CD1c-positive myeloid dendritic cell (primary cell): Measurements from ENCODE around the gene GRK4.
"Not testable (repeated sequence)": the region's sequence is repeated elsewhere in the genome, so short reads cannot be mapped to it uniquely, and the experiment has no call there.

ENCODE experiments used
- DNase-seq: peaks from one replicate; pipeline ENCODE4 v3.0.0-alpha.2; 2016; ENCODE audit errors: extremely low spot score

GRK4 gene

GRCh38 chr4:3039706-3040366 lies 76.5 kb downstream of the GRK4 start:
- DNase-seq = no peak

- peak; percentile 12 for DNase-seq
Observed at GRCh38 chr4:3040452-3041191, 77.3 kb downstream of the GRK4 start.

DNA sequence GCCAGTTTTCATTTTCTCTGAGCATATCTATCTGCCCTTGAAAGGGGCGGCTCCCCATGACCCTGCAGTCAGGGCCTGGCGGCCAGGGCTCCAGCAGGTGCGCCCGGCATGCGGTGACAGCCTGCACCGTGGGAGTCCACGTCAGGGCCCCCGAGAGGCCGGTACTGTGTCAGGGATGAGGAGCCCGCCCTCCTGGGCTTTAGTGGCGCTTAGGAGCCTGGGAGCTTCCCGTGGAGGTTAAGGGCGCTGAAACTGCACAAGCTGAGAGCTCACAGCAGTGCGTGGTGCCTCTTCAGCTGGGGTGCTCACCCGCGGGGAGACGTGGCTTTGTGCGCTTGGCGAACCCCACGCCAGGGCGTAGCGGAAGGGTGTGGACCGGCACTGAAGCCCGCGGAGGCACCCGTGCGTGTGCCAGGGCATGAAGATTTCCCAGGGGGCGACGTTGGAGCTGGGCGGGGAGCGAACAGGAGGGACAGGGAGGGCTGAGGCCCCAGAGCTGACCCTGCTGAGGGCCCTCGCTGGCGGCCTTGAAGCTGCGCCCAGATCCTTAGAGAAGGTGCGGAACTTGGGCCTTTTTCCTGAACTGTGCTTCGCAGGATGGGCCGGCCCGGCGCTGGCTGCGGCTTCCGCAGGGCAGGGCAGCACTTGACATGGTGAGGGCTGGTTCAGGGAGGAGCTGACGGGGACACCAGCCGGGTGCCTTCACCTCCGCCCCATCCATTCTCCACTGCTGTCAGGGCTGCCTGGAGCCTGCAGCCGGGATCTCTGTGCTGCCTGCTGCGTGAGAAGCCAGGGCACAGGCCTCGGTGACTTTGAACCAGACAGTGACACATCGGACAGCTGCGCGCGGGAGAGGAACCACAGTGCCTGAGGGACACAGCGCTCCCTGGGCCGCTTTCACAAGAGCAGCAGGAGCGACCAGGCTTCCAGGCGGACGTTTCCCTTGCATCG lies 78.1 kb downstream of the GRK4 start:
- peak; percentile 90 for DNase-seq

DNA sequence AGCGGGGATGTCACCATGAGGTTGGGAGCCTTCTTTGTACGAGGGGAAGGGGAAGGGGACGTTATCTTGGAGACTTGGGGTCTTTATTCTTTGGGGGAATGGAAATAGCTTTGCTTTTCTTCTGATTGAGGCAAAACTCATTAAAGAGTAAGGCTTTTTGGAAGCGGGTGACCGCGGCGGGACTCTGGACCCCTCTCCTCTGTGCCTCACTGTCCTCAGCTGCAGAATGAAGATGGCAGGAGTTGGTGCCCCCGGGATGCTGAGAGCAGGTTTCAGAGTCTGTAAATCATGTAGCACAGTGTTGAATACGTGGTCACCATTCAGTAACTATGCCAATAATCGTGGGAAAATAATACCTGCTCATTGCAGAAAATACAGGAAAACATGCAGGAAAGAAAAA lies 78.9 kb downstream of the GRK4 start:
- DNase-seq = no peak

- DNase-seq = peak; percentile 90
Observed at GRCh38 chr4:3043282-3044020, 80.1 kb downstream of the GRK4 start.

GRCh38 chr4:3044870-3045819 lies 81.8 kb downstream of the GRK4 start:
- DNase-seq = peak; percentile 97

- peak; percentile 66 for DNase-seq
Observed at GRCh38 chr4:3046162-3046561, 82.8 kb downstream of the GRK4 start.

GRCh38 chr4:3046623-3047022 lies 83.3 kb downstream of the GRK4 start:
- no peak for DNase-seq

DNA sequence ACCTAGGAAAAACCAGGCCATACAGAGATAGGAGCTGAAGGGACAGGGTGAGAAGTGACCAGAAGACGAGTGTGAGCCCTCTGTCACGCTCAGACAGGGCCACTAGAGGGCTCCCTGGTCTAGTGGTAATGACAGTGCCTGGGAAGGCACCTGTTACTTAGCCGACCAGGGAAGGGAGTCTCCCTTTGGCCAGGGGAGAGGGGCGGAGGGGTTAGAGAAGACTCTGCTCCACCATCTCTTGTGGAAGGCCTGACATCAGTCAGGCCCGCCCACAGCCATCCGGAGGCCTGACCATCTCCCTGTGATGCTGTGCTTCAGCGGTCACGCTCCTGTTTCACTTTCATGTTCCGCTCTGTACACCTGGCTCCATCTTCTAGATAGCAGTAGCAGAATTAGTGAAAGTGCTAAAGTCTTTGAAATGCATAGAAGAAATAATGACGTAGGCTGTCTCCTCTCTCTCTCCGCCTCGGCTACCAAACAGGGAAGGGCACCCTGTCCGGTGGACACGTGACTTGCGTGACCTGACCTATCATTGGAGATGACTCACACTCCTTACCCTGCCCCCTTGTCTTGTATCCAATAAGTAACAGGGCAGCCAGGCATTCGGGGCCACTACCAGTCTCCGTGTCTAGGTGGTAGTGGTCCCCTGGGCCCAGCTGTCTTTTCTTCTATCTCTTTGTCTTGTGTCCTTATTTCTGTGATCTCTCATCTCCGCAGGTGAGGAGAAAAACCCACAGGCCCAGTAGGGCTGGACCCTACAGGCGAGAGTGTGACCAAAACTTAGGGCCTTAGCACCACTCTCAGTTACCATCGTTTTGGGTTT lies 84.3 kb downstream of the GRK4 start:
- DNase-seq = peak; percentile 73

GRCh38 chr4:3051141-3051897 lies 87.9 kb downstream of the GRK4 start:
- not testable (repeated sequence) for DNase-seq

DNA sequence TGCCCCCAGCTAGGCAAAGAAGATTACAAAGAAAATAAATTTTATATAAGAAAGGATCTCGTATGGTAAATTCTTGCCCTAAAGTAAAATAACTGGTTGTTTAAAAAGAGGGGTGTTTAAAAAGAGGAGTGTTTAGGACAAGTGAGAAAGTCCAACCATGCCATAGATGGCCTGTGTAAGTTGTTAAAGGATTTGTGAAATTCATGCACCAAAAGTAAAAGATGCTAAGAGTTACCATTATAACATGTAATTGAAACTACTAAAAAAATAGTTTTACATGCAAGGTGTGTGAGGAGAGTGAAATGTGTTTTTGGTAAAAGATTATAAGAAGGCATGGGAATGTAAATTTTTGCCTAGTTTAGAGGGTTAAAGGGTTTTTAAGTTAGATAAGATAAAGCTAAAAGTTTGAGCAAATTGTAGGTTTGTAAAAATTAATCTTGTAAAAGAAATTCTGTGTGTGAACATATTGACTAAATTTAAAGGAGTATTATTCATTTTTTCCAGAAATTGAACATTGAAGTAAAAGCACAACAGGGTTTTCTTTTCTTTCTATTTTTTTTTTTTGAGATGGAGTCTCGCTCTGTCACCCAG lies 90.9 kb downstream of the GRK4 start:
- DNase-seq = no peak

GRCh38 chr4:3059943-3060342 lies 96.6 kb downstream of the GRK4 start:
- no peak for DNase-seq

DNA sequence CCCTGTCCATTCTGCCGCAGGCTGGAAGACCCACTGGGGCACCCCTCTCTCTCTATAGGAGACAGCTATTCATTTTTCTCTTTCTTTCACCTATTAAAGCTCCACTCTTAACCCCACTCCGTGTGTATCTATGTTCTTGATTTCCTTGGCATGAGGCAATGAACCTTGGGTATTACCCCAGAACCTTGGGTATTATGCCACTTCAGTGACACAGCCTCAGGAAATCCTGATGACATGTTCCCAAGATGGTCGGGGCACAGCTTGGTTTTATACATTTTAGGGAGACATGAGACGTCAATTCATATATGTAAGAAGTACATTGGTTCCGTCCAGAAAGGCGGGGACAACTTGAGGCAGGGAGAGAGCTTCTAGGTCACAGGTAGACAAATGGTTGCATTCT lies 97.6 kb downstream of the GRK4 start:
- no peak for DNase-seq

GRCh38 chr4:3062471-3062870 lies 99.1 kb downstream of the GRK4 start:
- DNase-seq = peak; percentile 77

- DNase-seq = no peak
Observed at GRCh38 chr4:3065551-3065950, 102.2 kb downstream of the GRK4 start.

GRCh38 chr4:3066836-3067400 lies 103.5 kb downstream of the GRK4 start:
- DNase-seq = peak; percentile 42

GRCh38 chr4:3067473-3068001 lies 104.2 kb downstream of the GRK4 start:
- DNase-seq = no peak

- DNase-seq = no peak
Observed at GRCh38 chr4:3069661-3070199, 106.4 kb downstream of the GRK4 start.
